NCI-H1417 (cell line): ENCODE results near the gene PRKD2.

ENCODE experiments used
- DNase-seq, 3 experiments: peaks; one replicate each; lab custom pipeline; 2025; lab: John Stamatoyannopoulos, UW

Gene PRKD2

GRCh38 chr19:46741447-46741846, 24.5 kb upstream of the PRKD2 start:
- no peak for DNase-seq

- DNase-seq = no peak
Measured at GRCh38 chr19:46739290-46739771, 22.4 kb upstream of the PRKD2 start.

GRCh38 chr19:46737761-46738171, 20.9 kb upstream of the PRKD2 start:
- DNase-seq = no peak

GRCh38 chr19:46737298-46737654, 20.4 kb upstream of the PRKD2 start:
- DNase-seq = no peak

GRCh38 chr19:46736531-46737297, 19.8 kb upstream of the PRKD2 start:
- no peak for DNase-seq

- no peak for DNase-seq
Measured at GRCh38 chr19:46733690-46734292, 16.9 kb upstream of the PRKD2 start.

- no peak for DNase-seq
Measured at GRCh38 chr19:46732966-46733689, 16.2 kb upstream of the PRKD2 start.

GRCh38 chr19:46732172-46732938, 15.4 kb upstream of the PRKD2 start:
- no peak for DNase-seq

GRCh38 chr19:46731584-46731983, 14.7 kb upstream of the PRKD2 start:
- no peak for DNase-seq

- DNase-seq = no peak
Measured at GRCh38 chr19:46731007-46731501, 14.1 kb upstream of the PRKD2 start.

GRCh38 chr19:46730595-46730994, 13.7 kb upstream of the PRKD2 start:
- DNase-seq = no peak

- DNase-seq = no peak
Measured at GRCh38 chr19:46730187-46730586, 13.3 kb upstream of the PRKD2 start.

GRCh38 chr19:46729696-46730095, 12.8 kb upstream of the PRKD2 start:
- no peak for DNase-seq

- peak; percentile 9 to 29 (median 27) for DNase-seq
Measured at GRCh38 chr19:46728693-46729339, 11.9 kb upstream of the PRKD2 start.

- DNase-seq = no peak
Measured at GRCh38 chr19:46728208-46728607, 11.3 kb upstream of the PRKD2 start.

- DNase-seq = no peak
Measured at GRCh38 chr19:46727757-46728156, 10.8 kb upstream of the PRKD2 start.

GRCh38 chr19:46726971-46727501, 10.1 kb upstream of the PRKD2 start:
- no peak for DNase-seq

GRCh38 chr19:46726551-46726950, 9.6 kb upstream of the PRKD2 start:
- peak in 1 of 3 experiments; percentile 3 for DNase-seq

GRCh38 chr19:46725859-46726393, 9.0 kb upstream of the PRKD2 start:
- no peak for DNase-seq

GRCh38 chr19:46725036-46725820, 8.3 kb upstream of the PRKD2 start:
- DNase-seq = peak in 1 of 3 experiments; percentile 4
